ENCODE data around the gene FSD2. TPM values are rescaled to one million over a fixed set of nuclear protein-coding genes. Genes with fewer than 3 reads are reported as not detected.

The FSD2 gene
- total RNA-seq, 1 donor from 2014 or later, result 108 TPM

DNA sequence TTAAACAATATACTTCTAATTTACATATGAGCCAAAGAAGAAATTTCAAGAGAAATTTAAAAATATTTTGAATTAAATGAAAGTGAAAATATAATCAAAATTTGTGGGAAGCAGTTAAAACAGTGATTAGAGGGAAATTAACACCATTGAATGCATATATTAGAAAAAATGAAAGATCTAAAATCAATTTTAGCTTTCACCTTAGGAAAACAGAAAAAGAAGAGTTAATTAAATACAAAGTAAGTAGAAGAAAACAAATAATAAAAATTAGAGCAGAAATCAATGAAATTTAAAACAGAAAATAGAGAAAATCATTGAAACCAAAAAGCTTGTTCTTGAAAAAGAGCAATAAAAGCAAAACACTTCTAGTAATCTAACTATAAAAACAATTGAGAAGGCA lies 57.6 kb downstream of the FSD2 start:
- Histone ChIP-seq H3K4me1 (peaks cover 38% of the 10 kb centered on the region), H3K27ac (replicated peaks) (no peak overlapping the region), H3K36me3 (peaks cover 5% of the 10 kb centered on the region), H3K9me3 (replicated peaks) (no peaks in the 10 kb centered on the region), H3K27me3 (ENCODE audit: low read depth) (no peaks in the 10 kb centered on the region), H3K4me3 (no peak overlapping the region)
- TF ChIP-seq, protein P1, sequence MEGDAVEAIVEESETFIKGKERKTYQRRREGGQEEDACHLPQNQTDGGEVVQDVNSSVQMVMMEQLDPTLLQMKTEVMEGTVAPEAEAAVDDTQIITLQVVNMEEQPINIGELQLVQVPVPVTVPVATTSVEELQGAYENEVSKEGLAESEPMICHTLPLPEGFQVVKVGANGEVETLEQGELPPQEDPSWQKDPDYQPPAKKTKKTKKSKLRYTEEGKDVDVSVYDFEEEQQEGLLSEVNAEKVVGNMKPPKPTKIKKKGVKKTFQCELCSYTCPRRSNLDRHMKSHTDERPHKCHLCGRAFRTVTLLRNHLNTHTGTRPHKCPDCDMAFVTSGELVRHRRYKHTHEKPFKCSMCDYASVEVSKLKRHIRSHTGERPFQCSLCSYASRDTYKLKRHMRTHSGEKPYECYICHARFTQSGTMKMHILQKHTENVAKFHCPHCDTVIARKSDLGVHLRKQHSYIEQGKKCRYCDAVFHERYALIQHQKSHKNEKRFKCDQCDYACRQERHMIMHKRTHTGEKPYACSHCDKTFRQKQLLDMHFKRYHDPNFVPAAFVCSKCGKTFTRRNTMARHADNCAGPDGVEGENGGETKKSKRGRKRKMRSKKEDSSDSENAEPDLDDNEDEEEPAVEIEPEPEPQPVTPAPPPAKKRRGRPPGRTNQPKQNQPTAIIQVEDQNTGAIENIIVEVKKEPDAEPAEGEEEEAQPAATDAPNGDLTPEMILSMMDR (IDR thresholded peaks at IDR 0.05; ENCODE audit: borderline replicate concordance), result no peak
- no peak for DNase-seq
- intact Hi-C loops (cut with micrococcal nuclease), result no loop called here

DNA sequence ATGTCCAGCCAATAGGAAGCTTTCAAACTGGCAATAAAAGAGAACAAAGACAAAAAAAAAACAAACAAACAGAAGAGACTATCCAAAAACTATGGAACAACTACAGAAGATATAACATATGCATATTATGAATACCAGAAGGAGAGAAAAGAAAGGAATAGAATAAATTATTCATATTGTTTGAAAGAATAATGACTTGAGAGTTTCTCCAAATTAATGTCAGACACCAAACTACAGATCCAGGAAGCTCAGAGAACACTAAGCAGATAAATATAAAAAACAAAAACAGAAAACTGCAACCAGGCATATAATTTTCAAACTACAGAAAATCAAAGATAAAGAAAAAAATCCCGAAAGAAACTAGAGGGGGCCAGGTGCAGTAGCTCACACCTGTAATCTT lies 62.1 kb downstream of the FSD2 start:
- Histone ChIP-seq H3K4me1 (no peaks in the 10 kb centered on the region), H3K9me3 (replicated peaks) (no peaks in the 10 kb centered on the region), H3K36me3 (no peaks in the 10 kb centered on the region), H3K27ac (replicated peaks) (no peak overlapping the region), H3K27me3 (ENCODE audit: low read depth) (no peaks in the 10 kb centered on the region), H3K4me3 (no peak overlapping the region)
- intact Hi-C loops (cut with micrococcal nuclease), result no loop called here
- TF ChIP-seq, protein P1 (IDR thresholded peaks at IDR 0.05; ENCODE audit: borderline replicate concordance), result no peak
- DNase-seq, result no peak

DNA sequence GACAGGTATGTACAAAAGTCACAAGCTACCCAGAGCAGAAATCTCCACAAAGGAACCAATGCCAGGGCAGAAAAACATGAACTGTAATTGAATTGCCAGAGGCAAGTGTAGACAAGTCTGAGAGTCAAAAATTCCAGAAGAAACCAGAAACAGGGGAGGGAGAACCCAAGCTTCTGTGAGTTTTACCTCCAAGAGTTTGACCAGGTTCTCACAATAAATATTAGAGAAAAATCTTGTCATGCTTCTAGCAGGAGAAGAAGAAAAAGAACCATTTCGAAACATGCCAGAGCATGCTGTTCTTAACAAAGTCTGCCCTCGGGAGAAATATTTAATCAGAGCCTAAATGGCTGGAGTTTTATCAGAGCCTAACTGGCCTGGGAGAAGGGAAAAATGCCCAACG lies 63.7 kb downstream of the FSD2 start:
- no peaks in the 10 kb centered on the region for H3K9me3 ChIP-seq (replicated peaks)
- no peak for DNase-seq
- H3K27ac ChIP-seq (replicated peaks), result no peak overlapping the region
- H3K4me1 ChIP-seq, result no peaks in the 10 kb centered on the region
- H3K36me3 ChIP-seq, result no peaks in the 10 kb centered on the region
- intact Hi-C loops (cut with micrococcal nuclease), result no loop called here
- H3K4me3 ChIP-seq, result no peak overlapping the region
- TF ChIP-seq, protein P1 (IDR thresholded peaks at IDR 0.05; ENCODE audit: borderline replicate concordance), result no peak
- no peaks in the 10 kb centered on the region for H3K27me3 ChIP-seq (ENCODE audit: low read depth)

DNA sequence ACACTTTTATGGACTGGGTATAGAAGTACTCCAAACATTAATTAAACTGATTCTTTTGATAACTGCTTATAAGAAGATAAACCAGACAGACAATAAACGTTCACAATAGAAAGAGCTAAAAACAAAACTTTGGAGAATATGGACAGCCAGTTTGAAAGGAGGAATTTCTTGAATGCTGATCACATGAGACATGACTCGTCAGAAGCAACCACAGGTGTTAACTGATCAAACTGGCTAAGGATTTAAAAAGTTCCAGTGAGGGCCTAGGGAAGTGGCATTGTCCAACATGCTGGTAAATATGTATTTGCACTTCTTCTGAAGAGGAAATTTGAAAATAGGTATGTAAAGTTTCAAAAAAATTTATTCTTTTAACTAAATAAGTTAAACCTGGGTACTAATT lies 66.8 kb downstream of the FSD2 start:
- Histone ChIP-seq H3K27me3 (ENCODE audit: low read depth) (no peaks in the 10 kb centered on the region), H3K4me3 (no peak overlapping the region), H3K9me3 (replicated peaks) (no peaks in the 10 kb centered on the region), H3K4me1 (no peaks in the 10 kb centered on the region), H3K36me3 (peaks cover 14% of the 10 kb centered on the region), H3K27ac (replicated peaks) (no peak overlapping the region)
- TF ChIP-seq, protein P1 (IDR thresholded peaks at IDR 0.05; ENCODE audit: borderline replicate concordance), result no peak
- DNase-seq, result no peak
- intact Hi-C loops (cut with micrococcal nuclease), result no loop called here

DNA sequence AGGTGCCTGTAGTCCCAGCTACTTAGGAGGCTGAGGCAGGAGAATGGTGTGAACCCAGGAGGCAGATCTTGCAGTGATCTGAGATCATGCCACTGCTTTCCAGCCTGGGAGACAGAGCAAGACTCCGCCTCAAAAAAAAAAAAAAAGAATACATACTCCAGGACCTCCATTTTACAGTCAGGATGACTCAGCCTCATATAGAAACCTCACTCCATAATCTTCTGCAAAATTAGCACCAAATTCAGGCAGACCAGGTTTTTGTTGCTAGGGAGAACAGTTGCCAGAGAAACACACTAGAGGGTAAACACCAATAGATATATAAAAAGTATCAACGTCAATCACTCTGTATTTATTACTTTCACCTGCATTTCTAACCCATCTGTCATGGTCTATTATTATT lies 67.9 kb downstream of the FSD2 start:
- intact Hi-C loops (cut with micrococcal nuclease), result no loop called here
- no peak overlapping the region for H3K4me3 ChIP-seq
- TF ChIP-seq, protein P1 (IDR thresholded peaks at IDR 0.05; ENCODE audit: borderline replicate concordance), result no peak
- no peaks in the 10 kb centered on the region for H3K27me3 ChIP-seq (ENCODE audit: low read depth)
- peaks cover 14% of the 10 kb centered on the region for H3K36me3 ChIP-seq
- no peak overlapping the region for H3K27ac ChIP-seq (replicated peaks)
- no peaks in the 10 kb centered on the region for H3K9me3 ChIP-seq (replicated peaks)
- no peak for DNase-seq
- no peaks in the 10 kb centered on the region for H3K4me1 ChIP-seq

DNA sequence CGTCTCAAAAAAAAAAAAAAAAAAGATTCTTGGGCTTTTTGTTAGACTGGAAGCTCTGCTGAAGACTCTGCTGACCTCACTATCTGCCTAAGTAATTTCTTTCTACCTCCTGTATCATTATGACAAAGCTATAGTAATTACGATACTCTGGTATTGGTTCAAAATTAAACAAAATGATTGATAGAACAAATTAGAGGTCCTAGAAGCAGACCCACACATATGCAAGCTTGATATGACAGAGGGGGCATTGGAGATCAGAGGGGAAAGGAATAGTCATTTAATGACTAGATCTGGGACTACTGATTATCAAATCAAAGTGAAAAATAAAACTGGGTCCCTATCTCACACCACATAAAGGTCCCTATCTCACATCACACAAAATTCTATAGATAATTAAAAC lies 74.3 kb downstream of the FSD2 start:
- H3K4me3 ChIP-seq, result no peak overlapping the region
- peaks cover 10% of the 10 kb centered on the region for H3K36me3 ChIP-seq
- no peaks in the 10 kb centered on the region for H3K4me1 ChIP-seq
- no peaks in the 10 kb centered on the region for H3K27me3 ChIP-seq (ENCODE audit: low read depth)
- DNase-seq, result no peak
- H3K27ac ChIP-seq (replicated peaks), result no peak overlapping the region
- intact Hi-C loops (cut with micrococcal nuclease), result no loop called here
- H3K9me3 ChIP-seq (replicated peaks), result no peaks in the 10 kb centered on the region
- TF ChIP-seq, protein P1 (IDR thresholded peaks at IDR 0.05; ENCODE audit: borderline replicate concordance), result no peak

Data from left ventricle myocardium inferior (tissue), 1 donor.